Activated CD4-positive, alpha-beta T cell treated with anti-CD3 and anti-CD28 coated beads for 24 hours (primary cell): ENCODE results near the gene CKMT1A.
"Not testable (repeated sequence)": the region's sequence is repeated elsewhere in the genome, so short reads cannot be mapped to it uniquely, and the experiment has no call there.

Experiments used
- DNase-seq, 2 donors: peaks; one replicate each; pipeline ENCODE4 v3.0.0-alpha.2; 2020; ENCODE audit warnings: low read depth in 2 of 2

Gene CKMT1A

DNA sequence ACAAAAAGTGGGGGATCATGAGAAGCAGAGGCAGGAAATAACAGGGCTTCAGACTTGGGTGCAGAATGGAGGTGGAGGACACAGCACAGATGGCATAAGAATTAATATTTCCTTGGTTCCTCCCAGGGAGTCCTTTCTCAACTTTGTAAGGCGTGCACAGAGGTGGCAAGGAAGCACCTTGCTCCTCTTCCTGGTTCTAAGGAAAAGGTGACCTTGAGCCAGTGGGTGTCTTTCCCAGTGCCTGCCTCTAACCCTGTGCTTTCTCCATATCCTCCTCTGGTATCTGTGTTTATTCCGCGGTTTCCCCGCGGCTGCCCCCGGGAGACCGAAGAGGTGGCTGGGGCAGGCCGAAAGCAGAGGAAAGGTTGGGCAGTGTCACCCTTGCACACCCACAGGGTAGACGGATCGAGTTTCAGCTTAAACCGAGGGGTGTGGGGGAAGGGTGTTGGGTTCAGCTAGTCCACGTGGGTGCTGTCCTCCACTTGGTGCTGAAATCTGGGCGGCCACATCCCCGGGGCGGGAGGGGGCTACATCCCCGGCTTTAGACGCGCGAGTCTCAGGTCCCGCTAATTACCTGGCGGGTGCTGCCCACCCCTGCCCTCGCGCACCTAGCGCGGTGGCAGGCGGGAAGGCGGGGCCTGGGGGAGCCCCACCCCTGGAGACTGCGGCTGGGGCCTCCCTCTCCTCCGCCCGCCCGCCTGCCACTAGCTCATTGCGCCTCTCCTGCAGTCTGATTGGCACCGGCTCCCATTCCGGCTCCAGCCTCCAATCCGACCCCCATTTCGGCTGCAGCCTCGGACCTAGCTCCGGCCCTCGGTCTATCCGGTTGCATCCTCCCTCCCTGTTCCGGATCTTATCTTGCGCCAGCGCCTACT lies at the start of gene CKMT1A:
CKMT1A (plus strand) TSS at position 712 of the 875 bp plus-strand sequence. CDS start 192 bp downstream, outside the sequence.
- DNase-seq, result not testable (repeated sequence)

- no peak for DNase-seq
These were observed 44.8 kb upstream of the CKMT1A start, which contains the start of gene CATSPER2 for GRCh38 chr15:43648649-43649429. CATSPER2 (minus strand) TSS chr15:43648844; CDS start chr15:43648061, 783 bp downstream.

DNA sequence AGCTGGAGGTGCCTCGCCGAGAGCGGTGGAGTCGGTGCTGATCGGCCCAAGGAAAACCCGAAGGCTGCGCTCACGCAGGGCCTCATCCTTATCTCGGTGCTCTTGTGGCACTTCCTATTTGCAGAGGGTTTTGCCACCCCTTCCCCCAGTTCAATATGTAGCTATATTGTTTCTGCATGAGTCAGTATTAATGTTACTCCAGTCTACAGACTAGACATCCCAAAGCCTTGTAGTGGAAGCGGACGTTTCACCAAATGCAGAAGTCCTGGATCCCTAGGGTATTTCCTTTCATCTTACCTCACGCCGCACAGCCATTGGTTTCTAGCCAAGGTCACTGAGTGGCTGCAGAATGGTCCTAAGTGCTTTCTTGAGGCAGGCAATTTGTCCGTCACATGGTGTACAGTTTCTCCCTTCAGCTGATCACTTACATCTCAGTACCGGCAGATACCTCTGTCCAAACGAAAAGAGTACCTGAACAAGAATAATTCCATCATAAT lies 44.2 kb upstream of the CKMT1A start:
- DNase-seq, result not testable (repeated sequence)

- not testable (repeated sequence) for DNase-seq
These were observed 33.9 kb upstream of the CKMT1A start for GRCh38 chr15:43659727-43660126.

DNA sequence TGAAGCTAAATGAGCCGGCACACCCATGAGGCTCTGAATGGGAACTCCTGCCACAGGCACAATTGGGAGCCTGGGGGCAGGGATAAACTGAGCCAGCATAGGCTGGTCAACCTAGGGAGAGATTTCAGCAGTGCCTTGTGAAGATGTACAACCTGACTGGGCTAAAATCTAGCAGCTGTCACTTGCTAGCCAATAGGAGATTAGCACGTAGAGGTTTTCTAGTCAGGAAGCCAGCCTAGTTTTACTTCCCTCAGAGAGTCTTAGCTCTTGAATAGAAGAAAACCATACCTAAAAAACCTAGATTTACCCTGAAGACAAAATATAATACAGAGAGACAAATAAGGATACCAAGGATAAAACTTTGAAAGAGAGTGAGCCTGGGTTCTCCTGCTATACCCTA lies 31.4 kb upstream of the CKMT1A start:
- not testable (repeated sequence) for DNase-seq

DNA sequence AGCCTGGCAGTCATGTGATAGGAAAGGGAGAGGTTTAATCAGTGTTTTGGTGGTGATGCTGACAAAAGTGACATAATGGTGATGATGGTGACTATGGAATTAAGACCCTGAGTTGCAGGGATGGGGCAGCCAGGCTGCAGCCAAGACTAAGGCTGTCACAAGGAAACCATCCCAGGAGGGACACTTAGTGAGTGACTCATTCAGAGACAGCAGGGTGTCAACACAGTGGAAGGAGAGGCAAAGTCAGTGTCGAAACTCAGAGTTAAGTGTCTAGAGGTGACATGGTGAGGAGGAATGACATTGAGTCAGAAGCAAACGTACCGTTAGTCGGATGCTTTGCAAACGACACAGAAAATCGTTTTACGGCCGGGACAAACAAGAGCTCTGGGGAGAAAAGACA lies 30.3 kb upstream of the CKMT1A start:
- DNase-seq, result not testable (repeated sequence)

- not testable (repeated sequence) for DNase-seq
These were observed 27.5 kb upstream of the CKMT1A start for GRCh38 chr15:43666177-43666576.

GRCh38 chr15:43674175-43674574 lies 19.5 kb upstream of the CKMT1A start:
- not testable (repeated sequence) for DNase-seq

GRCh38 chr15:43689604-43690301 lies 3.9 kb upstream of the CKMT1A start:
- DNase-seq, result not testable (repeated sequence)

DNA sequence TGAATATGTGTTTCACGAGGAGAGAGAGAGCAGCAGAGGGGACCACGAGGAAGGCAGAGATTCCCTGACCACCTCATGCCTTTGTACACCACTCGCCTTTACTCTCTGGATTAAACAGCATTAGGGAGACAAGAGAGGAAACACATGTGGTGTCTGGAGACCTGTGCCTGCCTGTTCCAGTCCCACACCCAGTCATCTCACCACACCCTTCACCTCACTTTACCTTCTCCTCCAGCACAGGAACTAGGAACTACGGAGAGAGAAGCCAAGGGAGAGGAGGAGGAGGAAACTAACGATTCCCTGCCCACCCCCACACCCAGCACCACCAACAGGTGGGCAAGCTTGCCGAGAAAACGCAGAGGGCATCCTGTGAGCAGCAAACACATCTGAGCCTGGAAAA lies 980 bp upstream of the CKMT1A start:
- not testable (repeated sequence) for DNase-seq

- DNase-seq, result no peak
These were observed 8.5 kb downstream of the CKMT1A start for GRCh38 chr15:43702174-43702573.

- DNase-seq, result no peak
These were observed 9.2 kb downstream of the CKMT1A start for GRCh38 chr15:43702701-43703424.

GRCh38 chr15:43710431-43711131 lies 16.9 kb downstream of the CKMT1A start:
- DNase-seq, result not testable (repeated sequence)

- DNase-seq, result no peak
These were observed 29.5 kb downstream of the CKMT1A start for GRCh38 chr15:43723151-43723550.

- not testable (repeated sequence) for DNase-seq
These were observed 32.6 kb downstream of the CKMT1A start for GRCh38 chr15:43726306-43726705.

DNA sequence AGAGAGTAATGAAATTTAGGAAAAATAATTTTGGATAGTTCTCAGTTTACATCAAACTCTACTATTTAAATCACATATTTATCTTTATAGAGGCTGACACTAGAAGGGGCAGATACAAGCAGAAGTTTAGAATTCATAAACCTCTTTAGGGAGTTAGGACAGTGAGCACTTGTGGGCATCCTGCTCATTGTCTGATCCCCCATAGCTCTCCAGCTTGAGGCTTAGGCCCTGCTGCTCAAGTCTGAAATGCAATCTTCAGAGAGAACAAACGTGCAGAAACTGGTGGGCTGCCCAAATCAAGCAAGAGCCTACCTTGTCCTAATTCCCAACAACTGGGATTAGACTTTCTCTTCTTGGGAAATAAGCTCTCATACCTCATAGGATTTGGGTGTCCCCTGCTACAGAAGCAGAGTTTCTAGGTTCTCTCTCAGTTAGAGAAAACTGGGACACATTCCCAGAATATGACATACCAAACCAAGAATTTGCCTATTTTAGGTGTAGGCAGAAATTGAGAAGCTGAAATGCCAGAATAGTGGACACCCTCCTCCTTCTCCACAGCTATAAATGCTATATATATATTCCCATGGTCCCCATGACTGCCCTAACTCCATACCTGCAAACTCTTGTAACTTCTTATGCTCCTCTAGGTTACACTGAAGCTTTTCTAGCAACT lies 34.5 kb downstream of the CKMT1A start:
- DNase-seq, result not testable (repeated sequence)

DNA sequence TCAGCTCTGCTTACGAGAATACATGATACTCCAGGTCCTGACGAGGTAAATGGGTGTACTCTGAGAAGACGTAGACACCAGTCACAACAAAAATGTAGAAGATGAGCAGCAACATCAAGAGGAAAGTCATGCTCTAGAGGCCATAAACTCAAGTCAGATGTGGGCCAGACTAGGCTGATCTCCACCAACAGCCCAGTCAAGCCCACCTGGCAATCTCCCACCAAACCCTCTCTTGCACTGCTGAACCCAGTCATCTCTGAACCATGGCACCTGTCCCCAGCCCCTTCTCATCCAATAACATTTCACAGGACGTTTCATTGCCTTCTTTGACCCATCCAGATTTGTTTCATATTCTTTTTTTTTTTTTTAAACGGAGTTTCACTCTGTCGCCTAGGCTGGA lies 41.8 kb downstream of the CKMT1A start:
- no peak for DNase-seq

DNA sequence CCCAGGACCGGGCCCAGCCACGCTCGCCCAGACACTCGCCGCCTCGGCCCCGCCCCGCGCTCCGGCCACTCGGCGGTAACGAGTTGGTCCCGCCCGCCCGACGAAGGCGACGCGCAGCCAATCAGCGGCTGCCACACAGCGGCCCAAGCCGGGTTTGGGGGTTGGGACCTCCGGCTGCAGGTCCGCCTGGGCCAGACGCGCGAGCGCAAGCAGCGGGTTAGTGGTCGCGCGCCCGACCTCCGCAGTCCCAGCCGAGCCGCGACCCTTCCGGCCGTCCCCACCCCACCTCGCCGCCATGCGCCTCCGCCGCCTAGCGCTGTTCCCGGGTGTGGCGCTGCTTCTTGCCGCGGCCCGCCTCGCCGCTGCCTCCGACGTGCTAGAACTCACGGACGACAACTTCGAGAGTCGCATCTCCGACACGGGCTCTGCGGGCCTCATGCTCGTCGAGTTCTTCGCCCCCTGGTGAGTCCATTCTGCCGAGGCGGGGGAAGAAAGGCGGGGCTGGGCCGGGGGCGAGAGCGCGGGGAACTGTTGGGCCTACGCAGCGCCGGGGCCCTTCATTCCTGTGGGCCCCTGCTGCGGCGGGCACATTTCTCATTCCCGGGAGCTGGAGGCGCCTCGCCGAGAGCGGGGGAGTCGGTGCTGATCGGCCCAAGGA lies 52.7 kb downstream of the CKMT1A start, which contains the start of gene PDIA3:
PDIA3 (plus strand) TSS at position 194 of the 658 bp plus-strand sequence; CDS start at position 296, 102 bp downstream.
- DNase-seq, result peak; percentile 72 to 85

GRCh38 chr15:43746903-43747309 lies 53.2 kb downstream of the CKMT1A start:
- not testable (repeated sequence) for DNase-seq
